ENCODE measurements around the gene EIF2B4. TPM values are rescaled to one million over a fixed set of nuclear protein-coding genes. Genes with fewer than 3 reads are reported as not detected.
A peak's percentile ranks its signal among the peaks of the same experiment; 100 is the strongest.

EIF2B4 gene
- 29.7 and 32.4 TPM in 2 replicates for total RNA-seq

DNA sequence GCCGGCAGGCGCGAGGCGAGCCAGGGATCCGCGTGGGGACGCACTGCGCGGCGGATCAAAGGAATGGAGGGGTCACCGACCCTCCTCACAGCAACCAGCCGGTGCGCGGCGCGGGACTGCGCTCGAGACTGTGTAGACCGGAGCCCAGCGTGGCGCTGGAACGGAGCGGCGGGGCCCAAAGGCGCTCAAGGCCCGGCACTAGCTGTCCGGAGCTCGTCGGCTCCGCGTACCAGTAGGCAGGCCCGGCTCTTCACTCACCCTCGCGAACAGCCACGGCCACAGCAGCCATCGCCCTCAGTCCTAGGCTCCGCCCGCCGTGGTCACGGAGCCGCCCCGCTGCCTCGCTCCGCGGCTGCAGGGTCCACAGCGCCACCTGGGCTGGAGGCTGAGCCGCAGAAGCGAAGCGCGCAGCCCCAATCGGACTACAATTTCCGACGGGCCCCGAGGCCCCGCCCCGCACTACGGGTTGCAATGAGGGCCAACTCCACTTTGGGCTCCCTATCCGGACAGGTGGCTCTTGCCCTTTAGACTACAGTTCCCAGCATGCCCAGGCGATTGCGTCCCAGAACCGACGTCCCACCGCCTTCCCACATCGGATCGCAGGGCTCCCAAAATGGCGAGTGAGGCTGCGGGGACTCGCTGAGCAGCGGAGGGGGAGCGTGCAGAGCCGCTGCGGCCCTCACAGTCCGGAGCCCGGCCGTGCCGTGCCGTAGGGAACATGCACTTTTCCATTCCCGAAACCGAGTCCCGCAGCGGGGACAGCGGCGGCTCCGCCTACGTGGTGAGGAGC, at the start of gene EIF2B4, which contains the start of gene SNX17:
TSS of gene EIF2B4 (minus strand) at position 313 of the 790 bp plus-strand sequence. CDS start at position 289, 24 bp downstream.
TSS of gene SNX17 (plus strand) at position 591 of the 790 bp plus-strand sequence. CDS start at position 719, 128 bp downstream.
- H3K4me3 ChIP-seq (ENCODE audit: low read depth, low read length) = peak within 1 kb of the TSS; percentile 98
- DNase-seq (ENCODE audit: low read depth) (peak; percentile 97), FAIRE-seq (no peak)
- peaks cover 29% of the 10 kb centered on the region for H3K36me3 ChIP-seq (ENCODE audit: control insufficient read depth, insufficient read depth, low read length)
- TF ChIP-seq, protein P1, sequence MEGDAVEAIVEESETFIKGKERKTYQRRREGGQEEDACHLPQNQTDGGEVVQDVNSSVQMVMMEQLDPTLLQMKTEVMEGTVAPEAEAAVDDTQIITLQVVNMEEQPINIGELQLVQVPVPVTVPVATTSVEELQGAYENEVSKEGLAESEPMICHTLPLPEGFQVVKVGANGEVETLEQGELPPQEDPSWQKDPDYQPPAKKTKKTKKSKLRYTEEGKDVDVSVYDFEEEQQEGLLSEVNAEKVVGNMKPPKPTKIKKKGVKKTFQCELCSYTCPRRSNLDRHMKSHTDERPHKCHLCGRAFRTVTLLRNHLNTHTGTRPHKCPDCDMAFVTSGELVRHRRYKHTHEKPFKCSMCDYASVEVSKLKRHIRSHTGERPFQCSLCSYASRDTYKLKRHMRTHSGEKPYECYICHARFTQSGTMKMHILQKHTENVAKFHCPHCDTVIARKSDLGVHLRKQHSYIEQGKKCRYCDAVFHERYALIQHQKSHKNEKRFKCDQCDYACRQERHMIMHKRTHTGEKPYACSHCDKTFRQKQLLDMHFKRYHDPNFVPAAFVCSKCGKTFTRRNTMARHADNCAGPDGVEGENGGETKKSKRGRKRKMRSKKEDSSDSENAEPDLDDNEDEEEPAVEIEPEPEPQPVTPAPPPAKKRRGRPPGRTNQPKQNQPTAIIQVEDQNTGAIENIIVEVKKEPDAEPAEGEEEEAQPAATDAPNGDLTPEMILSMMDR (IDR thresholded peaks at IDR 0.05; ENCODE audit: insufficient read depth, low read length, severe bottlenecking) = peak; percentile 93
- no peaks in the 10 kb centered on the region for H3K27me3 ChIP-seq (ENCODE audit: control insufficient read depth, insufficient read depth, low read length)

DNA sequence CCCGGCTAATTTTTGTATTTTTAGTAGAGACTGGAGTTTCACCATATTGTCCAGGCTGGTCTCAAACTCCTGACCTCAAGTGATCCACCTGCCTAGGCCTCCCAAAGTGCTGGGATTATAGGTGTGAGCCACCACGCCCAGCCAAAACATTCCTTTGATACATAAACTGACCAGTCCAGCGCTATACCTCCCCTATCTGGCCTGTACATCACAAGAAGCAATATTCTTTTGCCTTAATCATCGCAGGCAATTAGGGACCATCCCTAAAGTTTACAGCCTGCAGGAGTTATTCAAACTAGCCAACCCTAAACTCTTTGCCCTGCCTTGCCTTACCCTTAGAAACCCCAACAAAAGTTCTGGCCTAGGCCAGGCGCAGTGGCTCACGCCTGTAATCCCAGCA, 46.0 kb upstream of the EIF2B4 start:
- no peaks in the 10 kb centered on the region for H3K36me3 ChIP-seq (ENCODE audit: control insufficient read depth, insufficient read depth, low read length)
- TF ChIP-seq, protein P1 (IDR thresholded peaks at IDR 0.05; ENCODE audit: insufficient read depth, low read length, severe bottlenecking) = no peak
- DNase-seq (ENCODE audit: low read depth) (no peak), FAIRE-seq (no peak)
- H3K27me3 ChIP-seq (ENCODE audit: control insufficient read depth, insufficient read depth, low read length) = no peaks in the 10 kb centered on the region
- H3K4me3 ChIP-seq (ENCODE audit: low read depth, low read length) = no peak overlapping the region

- no peak for DNase-seq (ENCODE audit: low read depth)
- no peak for FAIRE-seq
- no peaks in the 10 kb centered on the region for H3K36me3 ChIP-seq (ENCODE audit: control insufficient read depth, insufficient read depth, low read length)
- H3K4me3 ChIP-seq (ENCODE audit: low read depth, low read length) = no peak overlapping the region
- H3K27me3 ChIP-seq (ENCODE audit: control insufficient read depth, insufficient read depth, low read length) = no peaks in the 10 kb centered on the region
- TF ChIP-seq, protein P1 (IDR thresholded peaks at IDR 0.05; ENCODE audit: insufficient read depth, low read length, severe bottlenecking) = no peak
Measured at GRCh38 chr2:27412419-27413152, 42.4 kb upstream of the EIF2B4 start.

GRCh38 chr2:27409321-27410073, 39.4 kb upstream of the EIF2B4 start, which contains the start of gene PPM1G:
PPM1G (minus strand) TSS chr2:27409591; CDS start chr2:27409422, 169 bp downstream.
- H3K4me3 ChIP-seq (ENCODE audit: low read depth, low read length) = peak within 1 kb of the TSS; percentile 96
- TF ChIP-seq, protein P1 (IDR thresholded peaks at IDR 0.05; ENCODE audit: insufficient read depth, low read length, severe bottlenecking) = no peak
- H3K36me3 ChIP-seq (ENCODE audit: control insufficient read depth, insufficient read depth, low read length) = no peaks in the 10 kb centered on the region
- H3K27me3 ChIP-seq (ENCODE audit: control insufficient read depth, insufficient read depth, low read length) = no peaks in the 10 kb centered on the region
- DNase-seq (ENCODE audit: low read depth) = peak; percentile 85
- no peak for FAIRE-seq

DNA sequence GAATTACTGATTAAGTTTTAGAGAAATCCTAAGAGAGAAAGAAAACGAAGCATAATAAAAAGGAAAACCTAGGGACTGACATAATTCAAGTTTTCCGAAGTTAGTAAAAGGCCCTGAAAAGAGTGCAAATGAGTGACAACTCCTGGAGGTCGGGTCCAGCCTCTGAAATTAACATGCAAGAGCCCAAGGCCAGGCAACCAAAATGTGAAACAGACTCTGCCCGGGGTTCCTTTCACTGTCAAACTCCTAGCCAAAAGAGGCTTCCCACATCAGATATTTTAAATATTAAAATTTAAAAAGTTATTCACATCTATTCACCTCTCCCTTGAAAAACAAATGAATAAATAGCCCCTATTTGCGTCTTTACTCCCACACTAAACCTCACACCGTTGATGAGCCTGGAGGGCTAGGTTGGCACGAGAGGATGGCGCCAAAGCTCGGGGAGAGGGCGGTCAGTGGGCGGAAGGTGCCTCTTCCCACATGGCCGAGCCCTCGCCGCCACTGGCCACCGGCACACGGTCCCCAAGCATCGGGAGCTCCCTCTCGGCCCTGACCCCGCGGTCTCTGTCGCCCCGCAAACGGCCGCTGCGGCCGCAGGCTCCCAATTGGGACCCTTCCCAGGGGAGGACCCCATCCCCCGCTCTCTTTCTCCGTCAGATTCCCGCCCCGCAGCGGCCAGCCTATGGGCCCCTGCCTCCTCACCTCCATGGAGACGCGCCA, 38.6 kb upstream of the EIF2B4 start:
- Histone ChIP-seq H3K27me3 (ENCODE audit: control insufficient read depth, insufficient read depth, low read length) (no peaks in the 10 kb centered on the region), H3K4me3 (ENCODE audit: low read depth, low read length) (peak overlapping the region; percentile 96), H3K36me3 (ENCODE audit: control insufficient read depth, insufficient read depth, low read length) (no peaks in the 10 kb centered on the region)
- DNase-seq (ENCODE audit: low read depth) (peak; percentile 4), FAIRE-seq (no peak)
- TF ChIP-seq, protein P1 (IDR thresholded peaks at IDR 0.05; ENCODE audit: insufficient read depth, low read length, severe bottlenecking) = no peak

Measured in bronchial epithelial cell (primary cell).